ENCODE data around the gene COX8A.

Gene COX8A

DNA sequence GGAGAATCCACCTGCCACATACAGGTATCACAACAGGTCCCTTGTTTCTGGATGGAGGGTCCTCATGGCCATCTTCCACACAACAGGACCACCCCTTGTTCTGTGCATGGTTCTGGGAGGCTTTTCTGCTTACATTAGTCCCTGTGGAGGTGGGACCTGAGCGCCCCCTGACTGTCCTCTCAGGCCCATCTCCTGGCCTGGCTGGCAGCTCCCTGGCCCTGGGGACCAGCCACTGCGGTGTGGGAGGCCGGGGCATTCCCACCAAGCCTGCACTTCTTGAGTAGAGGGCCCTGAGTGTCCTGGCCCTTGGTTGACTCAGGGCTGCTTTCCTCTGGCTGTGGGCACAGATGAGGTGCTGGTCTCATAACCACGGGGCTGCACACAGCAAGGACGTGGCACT, 5.0 kb downstream of the COX8A start:
- peak overlapping the region; percentile 43 for H3K4me2 ChIP-seq (ENCODE audit: low read depth, low read length, poor library complexity, severe bottlenecking)
- no peaks in the 10 kb centered on the region for H3K36me3 ChIP-seq (ENCODE audit: insufficient read depth, low read length)
- H3F3A ChIP-seq (ENCODE audit: low read depth): no peaks in the 10 kb centered on the region
- TF ChIP-seq, protein P1, sequence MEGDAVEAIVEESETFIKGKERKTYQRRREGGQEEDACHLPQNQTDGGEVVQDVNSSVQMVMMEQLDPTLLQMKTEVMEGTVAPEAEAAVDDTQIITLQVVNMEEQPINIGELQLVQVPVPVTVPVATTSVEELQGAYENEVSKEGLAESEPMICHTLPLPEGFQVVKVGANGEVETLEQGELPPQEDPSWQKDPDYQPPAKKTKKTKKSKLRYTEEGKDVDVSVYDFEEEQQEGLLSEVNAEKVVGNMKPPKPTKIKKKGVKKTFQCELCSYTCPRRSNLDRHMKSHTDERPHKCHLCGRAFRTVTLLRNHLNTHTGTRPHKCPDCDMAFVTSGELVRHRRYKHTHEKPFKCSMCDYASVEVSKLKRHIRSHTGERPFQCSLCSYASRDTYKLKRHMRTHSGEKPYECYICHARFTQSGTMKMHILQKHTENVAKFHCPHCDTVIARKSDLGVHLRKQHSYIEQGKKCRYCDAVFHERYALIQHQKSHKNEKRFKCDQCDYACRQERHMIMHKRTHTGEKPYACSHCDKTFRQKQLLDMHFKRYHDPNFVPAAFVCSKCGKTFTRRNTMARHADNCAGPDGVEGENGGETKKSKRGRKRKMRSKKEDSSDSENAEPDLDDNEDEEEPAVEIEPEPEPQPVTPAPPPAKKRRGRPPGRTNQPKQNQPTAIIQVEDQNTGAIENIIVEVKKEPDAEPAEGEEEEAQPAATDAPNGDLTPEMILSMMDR (conservative IDR thresholded peaks at IDR 0.05; ENCODE audit: low read length): no peak
- TF ChIP-seq EZH2phosphoT487 (IDR thresholded peaks at IDR 0.05; ENCODE audit: borderline replicate concordance): no peak
- H3K4me1 ChIP-seq (ENCODE audit: insufficient read depth, low read length, poor library complexity, severe bottlenecking): peaks cover 40% of the 10 kb centered on the region
- H2AFZ ChIP-seq (ENCODE audit: low read length): no peak overlapping the region
- H3K9me2 ChIP-seq (replicated peaks; ENCODE audit: low read depth, low read length): no peaks in the 10 kb centered on the region
- H3K27me3 ChIP-seq (ENCODE audit: insufficient read depth, low read length, poor library complexity, severe bottlenecking): no peaks in the 10 kb centered on the region
- H3K79me2 ChIP-seq (ENCODE audit: insufficient read depth, low read length): peaks cover 72% of the 10 kb centered on the region
- H3K9me3 ChIP-seq (ENCODE audit: insufficient read depth, low read depth, low read length): no peaks in the 10 kb centered on the region
- peak overlapping the region; percentile 48 for H3K9ac ChIP-seq (ENCODE audit: low read depth, low read length, poor library complexity, severe bottlenecking)
- H3K4me3 ChIP-seq (ENCODE audit: low read length, poor library complexity, severe bottlenecking): no peak overlapping the region
- H4K20me1 ChIP-seq (ENCODE audit: insufficient read depth, low read length, poor library complexity, severe bottlenecking): peaks cover 16% of the 10 kb centered on the region

DNA sequence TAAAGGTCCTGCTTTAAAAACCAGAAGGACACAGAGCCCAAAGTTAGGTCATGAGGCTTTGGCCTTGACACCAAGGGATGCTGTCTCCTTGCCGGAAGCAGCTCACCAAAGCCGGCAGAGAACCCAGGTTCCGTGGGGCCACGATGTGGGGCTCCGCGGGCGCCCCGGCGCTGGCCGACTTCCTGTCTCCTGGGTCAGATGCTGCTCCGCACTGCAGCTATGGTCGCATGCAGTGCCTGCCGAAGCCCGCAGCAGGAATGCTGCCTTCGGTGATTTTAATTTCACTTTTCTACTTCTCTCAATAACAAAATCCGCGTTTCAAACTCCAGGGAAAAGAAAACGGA, 11.4 kb downstream of the COX8A start:
- TF ChIP-seq EZH2phosphoT487 (IDR thresholded peaks at IDR 0.05; ENCODE audit: borderline replicate concordance): no peak
- TF ChIP-seq, protein P1 (conservative IDR thresholded peaks at IDR 0.05; ENCODE audit: low read length): no peak
- H3K4me3 ChIP-seq (ENCODE audit: low read length, poor library complexity, severe bottlenecking): peak overlapping the region; percentile 85
- H3K36me3 ChIP-seq (ENCODE audit: insufficient read depth, low read length): no peaks in the 10 kb centered on the region; the same call in 1 of the 2 replicates
- no peaks in the 10 kb centered on the region for H3K9me2 ChIP-seq (replicated peaks; ENCODE audit: low read depth, low read length)
- peak overlapping the region; percentile 88 for H3K9ac ChIP-seq (ENCODE audit: low read depth, low read length, poor library complexity, severe bottlenecking)
- no peaks in the 10 kb centered on the region for H3F3A ChIP-seq (ENCODE audit: low read depth)
- peaks cover 26% of the 10 kb centered on the region for H3K4me1 ChIP-seq (ENCODE audit: insufficient read depth, low read length, poor library complexity, severe bottlenecking)
- H3K27me3 ChIP-seq (ENCODE audit: insufficient read depth, low read length, poor library complexity, severe bottlenecking): no peaks in the 10 kb centered on the region
- peak overlapping the region; percentile 82 for H2AFZ ChIP-seq (ENCODE audit: low read length)
- peaks cover 17% of the 10 kb centered on the region for H4K20me1 ChIP-seq (ENCODE audit: insufficient read depth, low read length, poor library complexity, severe bottlenecking)
- peak overlapping the region; percentile 93 for H3K4me2 ChIP-seq (ENCODE audit: low read depth, low read length, poor library complexity, severe bottlenecking)
- peaks cover 41% of the 10 kb centered on the region for H3K79me2 ChIP-seq (ENCODE audit: insufficient read depth, low read length)
- H3K9me3 ChIP-seq (ENCODE audit: insufficient read depth, low read depth, low read length): no peaks in the 10 kb centered on the region

DNA sequence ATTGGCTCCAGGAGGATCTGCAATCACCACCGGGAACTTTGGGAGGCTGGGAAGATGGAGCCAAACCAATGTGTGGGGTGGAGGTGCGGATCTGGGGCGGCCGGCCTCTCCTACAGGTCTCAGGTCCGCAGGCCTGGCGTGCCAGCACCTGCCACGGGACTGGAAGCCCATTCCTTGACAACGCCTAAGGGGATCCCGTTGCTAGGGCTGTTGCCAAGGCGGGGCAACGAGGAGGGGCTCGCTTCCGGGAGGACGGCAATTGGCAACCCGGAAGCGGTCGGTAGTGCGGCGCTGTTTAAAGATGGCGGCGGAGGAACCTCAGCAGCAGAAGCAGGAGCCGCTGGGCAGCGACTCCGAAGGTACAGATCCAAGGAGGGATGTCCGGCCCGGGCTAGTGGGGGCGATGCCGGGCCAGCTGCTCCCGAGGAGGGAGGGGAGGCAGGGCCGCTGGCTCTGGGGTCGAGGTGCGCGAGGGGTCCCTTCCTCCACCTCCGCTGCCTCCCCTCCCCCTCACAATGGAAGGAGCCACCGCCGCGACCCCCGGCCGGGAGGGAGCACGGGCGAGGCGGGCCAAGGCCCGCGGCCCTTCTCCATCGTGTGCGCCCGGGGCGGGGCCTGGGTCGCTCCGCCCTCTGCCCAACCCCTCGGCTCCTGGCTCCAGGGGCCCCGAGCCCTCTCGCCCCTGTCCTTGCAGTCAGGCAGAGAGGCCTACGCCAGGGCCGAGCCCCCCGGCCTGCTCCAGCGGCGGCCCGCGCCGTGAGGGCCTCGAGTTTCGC, 11.9 kb downstream of the COX8A start, which contains the start of gene OTUB1:
Gene OTUB1, plus strand, starts transcription at position 283 of the 776 bp plus-strand sequence. Its CDS starts 19 bp downstream, at position 302.
- Histone ChIP-seq H3K79me2 (ENCODE audit: insufficient read depth, low read length) (peaks cover 41% of the 10 kb centered on the region), H3K4me1 (ENCODE audit: insufficient read depth, low read length, poor library complexity, severe bottlenecking) (peaks cover 26% of the 10 kb centered on the region), H4K20me1 (ENCODE audit: insufficient read depth, low read length, poor library complexity, severe bottlenecking) (peaks cover 17% of the 10 kb centered on the region), H2AFZ (ENCODE audit: low read length) (peak within 1 kb of the TSS; percentile 82), H3F3A (ENCODE audit: low read depth) (no peaks in the 10 kb centered on the region), H3K36me3 (ENCODE audit: insufficient read depth, low read length) (peaks cover 4% of the 10 kb centered on the region; the same call in 1 of the 2 replicates), H3K9ac (ENCODE audit: low read depth, low read length, poor library complexity, severe bottlenecking) (peak within 1 kb of the TSS; percentile 88), H3K4me2 (ENCODE audit: low read depth, low read length, poor library complexity, severe bottlenecking) (peak within 1 kb of the TSS; percentile 93), H3K9me3 (ENCODE audit: insufficient read depth, low read depth, low read length) (no peaks in the 10 kb centered on the region), H3K27me3 (ENCODE audit: insufficient read depth, low read length, poor library complexity, severe bottlenecking) (no peaks in the 10 kb centered on the region), H3K9me2 (replicated peaks; ENCODE audit: low read depth, low read length) (no peaks in the 10 kb centered on the region), H3K4me3 (ENCODE audit: low read length, poor library complexity, severe bottlenecking) (peak within 1 kb of the TSS; percentile 85)
- TF ChIP-seq, protein P1 (conservative IDR thresholded peaks at IDR 0.05; ENCODE audit: low read length): no peak
- no peak for TF ChIP-seq EZH2phosphoT487 (IDR thresholded peaks at IDR 0.05; ENCODE audit: borderline replicate concordance)
